Measurements from ENCODE around the gene HAL.

The HAL gene

GRCh38 chr12:95949477-95950206, 46.5 kb downstream of the HAL start:
- TF ChIP-seq CTCF (IDR thresholded peaks at IDR 0.05; ENCODE audit: control insufficient read depth, insufficient read depth, low read depth, low read length, missing control alignments): no peak
- no peak overlapping the region for H3K4me3 ChIP-seq (ENCODE audit: control insufficient read depth, low read depth, low read length)
- DNase-seq (ENCODE audit: low read depth): no peak

- H3K4me3 ChIP-seq (ENCODE audit: control insufficient read depth, low read depth, low read length): no peak overlapping the region
- no peak for DNase-seq (ENCODE audit: low read depth)
- no peak for TF ChIP-seq CTCF (IDR thresholded peaks at IDR 0.05; ENCODE audit: control insufficient read depth, insufficient read depth, low read depth, low read length, missing control alignments)
Observed at GRCh38 chr12:95944108-95944704, 51.9 kb downstream of the HAL start.

GRCh38 chr12:95943330-95943842, 52.8 kb downstream of the HAL start, which contains the start of gene AMDHD1:
AMDHD1 (plus strand) TSS chr12:95943331; CDS start chr12:95943399, 68 bp downstream.
- peak; percentile 23 for TF ChIP-seq CTCF (IDR thresholded peaks at IDR 0.05; ENCODE audit: control insufficient read depth, insufficient read depth, low read depth, low read length, missing control alignments)
- H3K4me3 ChIP-seq (ENCODE audit: control insufficient read depth, low read depth, low read length): peak within 1 kb of the TSS; percentile 65
- DNase-seq (ENCODE audit: low read depth): no peak

DNA sequence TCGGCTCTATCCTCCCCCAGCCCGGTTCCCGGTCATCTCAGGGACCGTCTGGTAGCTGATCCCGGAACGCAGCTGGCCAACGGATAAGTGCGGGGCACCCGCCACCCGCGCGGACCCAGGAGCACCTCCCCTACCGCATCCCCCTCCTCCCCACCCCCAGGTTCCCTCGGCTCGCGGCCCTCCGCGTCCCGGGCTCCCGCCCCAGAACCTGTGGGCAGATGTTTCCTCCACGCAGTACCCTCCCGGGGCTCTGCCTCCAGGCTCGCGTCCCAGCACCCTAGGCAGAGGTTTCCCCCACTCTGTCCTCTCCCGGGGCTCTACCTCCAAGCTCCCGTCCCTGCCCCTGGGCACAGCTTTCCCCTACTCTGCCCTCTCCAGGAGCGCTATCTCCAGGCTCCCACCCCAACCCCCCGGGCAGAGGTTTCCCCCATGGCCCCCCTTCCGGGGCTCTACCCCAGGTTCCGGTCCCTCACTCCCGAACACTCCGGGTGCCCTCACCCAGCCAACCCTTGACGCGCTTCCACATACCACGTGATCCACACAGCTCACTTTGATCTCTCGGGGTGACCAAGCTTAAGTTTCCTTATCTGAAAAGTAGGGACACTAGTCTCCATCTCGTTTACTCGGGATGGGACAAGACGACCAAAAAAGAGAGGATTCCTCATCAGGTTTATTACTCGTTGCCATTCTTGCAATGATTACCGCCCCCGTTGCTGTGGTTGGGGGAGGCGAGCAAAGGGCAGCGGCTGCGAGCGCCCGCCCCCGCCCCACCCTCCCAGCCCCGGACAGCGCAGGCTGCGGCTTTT, 53.4 kb downstream of the HAL start, which contains the start of gene CCDC38:
Gene CCDC38 (minus strand): TSS at position 91 of the 806 bp plus-strand sequence. CDS start 6,105 bp downstream, outside the sequence.
- H3K4me3 ChIP-seq (ENCODE audit: control insufficient read depth, low read depth, low read length): peak within 1 kb of the TSS; percentile 65
- no peak for DNase-seq (ENCODE audit: low read depth)
- TF ChIP-seq CTCF (IDR thresholded peaks at IDR 0.05; ENCODE audit: control insufficient read depth, insufficient read depth, low read depth, low read length, missing control alignments): no peak

DNA sequence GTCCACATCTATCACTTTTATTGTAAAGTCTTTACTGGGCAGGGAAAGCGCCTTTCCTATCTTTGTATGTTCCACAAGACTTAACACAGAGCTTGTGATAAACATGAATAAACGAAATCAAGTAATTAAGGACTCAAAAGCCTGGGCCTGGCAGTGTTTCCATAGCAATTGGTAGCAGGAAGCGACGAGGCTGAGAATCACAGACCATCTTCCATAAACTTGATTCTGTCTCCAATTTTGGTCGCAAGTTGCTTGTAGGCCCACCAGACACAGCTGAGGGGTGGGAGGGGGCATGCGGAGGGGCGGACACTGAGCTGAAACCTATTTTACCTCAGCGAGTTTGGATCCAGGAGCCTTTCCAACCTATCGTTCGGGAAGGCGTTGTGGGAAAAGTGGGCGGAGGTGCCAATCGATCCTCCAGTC, 54.0 kb downstream of the HAL start:
- no peak for DNase-seq (ENCODE audit: low read depth)
- TF ChIP-seq CTCF (IDR thresholded peaks at IDR 0.05; ENCODE audit: control insufficient read depth, insufficient read depth, low read depth, low read length, missing control alignments): no peak
- H3K4me3 ChIP-seq (ENCODE audit: control insufficient read depth, low read depth, low read length): peak overlapping the region; percentile 65

DNA sequence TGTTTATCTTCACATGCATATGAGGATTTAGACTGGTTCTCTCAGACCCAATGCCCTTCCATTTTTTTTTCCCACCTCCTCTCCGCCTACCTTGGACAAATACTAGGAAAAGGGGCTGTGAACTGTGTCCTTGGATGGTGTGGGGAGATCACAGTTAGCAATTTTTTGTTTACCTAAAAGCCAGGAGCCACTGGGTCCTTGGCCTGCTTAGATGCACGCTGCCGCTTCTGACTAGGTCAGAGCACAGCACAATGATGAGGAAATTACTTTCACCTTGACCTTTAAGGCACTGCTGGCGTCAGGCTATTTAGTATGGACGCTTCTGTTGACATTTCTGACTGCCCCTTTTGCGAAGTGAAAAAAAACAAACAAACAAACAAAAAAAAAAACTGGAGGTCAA, 55.6 kb downstream of the HAL start:
- no peak for DNase-seq (ENCODE audit: low read depth)
- no peak for TF ChIP-seq CTCF (IDR thresholded peaks at IDR 0.05; ENCODE audit: control insufficient read depth, insufficient read depth, low read depth, low read length, missing control alignments)
- no peak overlapping the region for H3K4me3 ChIP-seq (ENCODE audit: control insufficient read depth, low read depth, low read length)

All from AG09309 (cell line).